GM18498 (cell line): ENCODE measurements around the gene TFAP2C.
"Not testable (repeated sequence)": the region's sequence is repeated elsewhere in the genome, so short reads cannot be mapped to it uniquely, and the experiment has no call there.

Experiments used
- ATAC-seq: cut with Tn5 transposase; IDR thresholded peaks from one replicate; pipeline ENCODE4 v1.9.1; 2021; ENCODE audit warnings: mild to moderate bottlenecking, moderate library complexity; ENCODE audit not compliant: unreplicated experiment

The TFAP2C gene

GRCh38 chr20:56614196-56614595 is 14.9 kb upstream of the TFAP2C start:
- no peak for ATAC-seq

DNA sequence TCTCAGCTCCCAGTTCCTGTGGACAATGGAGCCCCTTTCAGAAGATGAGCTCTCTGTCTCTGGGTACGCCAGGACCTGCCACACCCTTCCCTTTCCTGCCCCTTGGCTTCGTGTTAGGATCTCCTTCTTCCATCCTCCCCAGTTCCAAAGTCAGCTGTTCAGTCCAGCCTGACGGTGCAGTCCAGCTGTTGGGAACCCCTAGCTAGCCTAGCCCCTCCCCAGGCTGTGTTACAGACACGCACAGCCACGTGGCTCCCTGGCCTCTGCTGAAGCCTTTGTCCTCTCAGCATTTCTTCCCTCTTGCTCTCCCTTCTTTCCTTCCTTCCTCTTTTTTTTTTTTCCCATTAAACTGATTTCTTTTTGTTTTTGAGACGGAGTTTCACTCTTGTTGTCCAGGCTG is 12.4 kb upstream of the TFAP2C start:
- no peak for ATAC-seq

DNA sequence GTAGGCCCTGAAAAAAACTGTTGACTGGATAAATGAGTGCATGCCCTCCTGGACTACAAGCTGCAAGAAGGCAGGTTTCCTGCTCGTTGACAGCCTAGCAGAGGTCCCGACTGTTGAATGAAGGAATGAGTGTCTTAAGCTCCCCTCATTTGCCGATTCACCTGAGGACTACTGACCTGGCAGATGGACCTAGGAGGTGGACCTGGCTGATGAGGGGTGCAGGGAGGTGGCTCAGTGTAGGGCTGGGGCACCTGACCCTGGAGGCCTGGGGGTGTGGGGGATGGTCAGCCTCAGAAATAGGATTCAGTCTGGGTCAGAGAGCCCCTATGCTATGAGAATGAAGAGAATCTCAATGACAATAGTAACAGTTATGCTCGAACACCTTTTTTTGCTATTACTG is 11.6 kb upstream of the TFAP2C start:
- no peak for ATAC-seq

DNA sequence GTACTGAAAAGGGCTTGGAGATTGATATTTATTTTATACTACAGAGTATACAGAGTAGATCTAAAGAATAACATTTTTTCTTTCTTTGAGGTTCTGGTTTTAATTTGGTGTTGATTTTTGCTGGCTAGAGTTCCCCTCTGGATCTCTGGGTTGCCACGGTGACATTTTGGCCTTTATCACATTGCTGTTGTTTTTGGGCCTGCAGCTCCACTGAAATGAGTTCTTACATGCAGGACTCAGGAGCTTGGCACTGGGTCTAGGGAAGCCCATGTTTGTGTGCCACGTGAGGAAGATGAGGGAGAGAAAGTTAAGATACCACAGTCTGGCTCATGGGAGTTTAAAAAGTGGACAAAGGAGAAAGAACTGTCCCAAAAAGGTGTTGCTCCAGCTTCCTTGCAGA is 7.4 kb upstream of the TFAP2C start:
- ATAC-seq: no peak

DNA sequence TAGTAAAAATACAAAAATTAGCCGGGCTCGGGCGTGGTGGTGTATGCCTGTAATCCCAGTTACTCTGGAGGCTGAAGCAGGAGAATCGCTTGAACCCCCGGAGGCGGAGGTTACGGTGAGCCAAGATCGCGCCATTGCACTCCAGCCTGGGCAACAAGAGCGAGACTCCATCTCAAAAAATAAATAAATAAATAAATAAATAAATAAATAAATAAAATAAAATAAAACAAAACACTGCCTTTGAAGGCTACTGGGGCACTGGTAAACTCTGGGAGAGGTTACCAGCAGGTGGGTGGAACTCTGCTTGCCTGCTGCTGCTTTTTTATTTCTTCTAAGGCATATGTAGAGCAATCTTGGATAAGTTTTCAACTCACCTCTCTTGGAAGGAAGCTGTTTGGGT is 5.2 kb upstream of the TFAP2C start:
- not testable (repeated sequence) for ATAC-seq

- ATAC-seq: no peak
Observed at GRCh38 chr20:56624786-56625681, 4.1 kb upstream of the TFAP2C start.

- ATAC-seq: no peak
Observed at GRCh38 chr20:56625837-56626236, 3.3 kb upstream of the TFAP2C start.

GRCh38 chr20:56626367-56627121 is 2.6 kb upstream of the TFAP2C start:
- no peak for ATAC-seq

DNA sequence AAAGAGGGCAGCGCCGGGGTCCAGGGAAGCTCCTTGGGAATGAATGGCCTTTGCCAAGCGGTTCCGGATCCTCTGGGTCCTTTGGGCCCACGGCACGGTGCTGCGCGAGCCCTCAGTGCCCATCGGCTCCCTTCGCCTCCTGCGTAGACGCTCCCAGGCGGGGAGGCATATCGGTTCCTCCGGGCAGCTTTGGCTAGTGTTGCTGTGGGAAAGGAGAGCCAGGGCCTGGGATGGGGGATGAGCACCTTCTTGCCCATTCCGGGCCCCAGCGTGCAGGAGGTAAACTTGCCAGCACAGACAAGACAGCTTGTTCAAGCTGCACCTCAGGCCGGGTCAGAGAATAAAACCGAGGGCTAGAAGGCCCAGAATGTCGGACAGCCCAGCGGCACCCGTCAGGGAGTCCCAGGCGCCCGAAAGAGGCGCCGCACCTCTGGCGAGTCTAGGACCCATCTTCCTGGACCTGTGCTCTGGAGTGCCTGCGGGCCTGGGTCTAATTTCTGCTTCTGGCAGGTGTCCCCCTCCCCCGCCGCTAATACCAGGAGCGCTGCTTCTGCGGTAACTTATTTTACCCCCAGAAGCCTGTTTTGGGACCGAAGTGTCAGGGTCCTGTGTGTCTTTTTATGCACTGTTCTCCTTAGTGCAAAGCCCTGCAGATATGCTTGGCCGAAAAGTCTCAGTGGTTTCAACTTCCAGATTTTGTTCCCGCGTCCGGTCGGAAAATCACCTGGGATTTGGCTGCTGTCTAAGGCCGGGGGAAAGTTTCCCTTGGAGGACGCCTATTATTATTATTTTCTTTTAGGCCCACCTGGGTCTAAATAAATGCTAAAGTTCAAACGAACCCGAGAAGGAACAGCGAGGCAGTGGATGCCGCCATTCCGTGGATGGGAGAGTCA is 1.7 kb upstream of the TFAP2C start:
- no peak for ATAC-seq

DNA sequence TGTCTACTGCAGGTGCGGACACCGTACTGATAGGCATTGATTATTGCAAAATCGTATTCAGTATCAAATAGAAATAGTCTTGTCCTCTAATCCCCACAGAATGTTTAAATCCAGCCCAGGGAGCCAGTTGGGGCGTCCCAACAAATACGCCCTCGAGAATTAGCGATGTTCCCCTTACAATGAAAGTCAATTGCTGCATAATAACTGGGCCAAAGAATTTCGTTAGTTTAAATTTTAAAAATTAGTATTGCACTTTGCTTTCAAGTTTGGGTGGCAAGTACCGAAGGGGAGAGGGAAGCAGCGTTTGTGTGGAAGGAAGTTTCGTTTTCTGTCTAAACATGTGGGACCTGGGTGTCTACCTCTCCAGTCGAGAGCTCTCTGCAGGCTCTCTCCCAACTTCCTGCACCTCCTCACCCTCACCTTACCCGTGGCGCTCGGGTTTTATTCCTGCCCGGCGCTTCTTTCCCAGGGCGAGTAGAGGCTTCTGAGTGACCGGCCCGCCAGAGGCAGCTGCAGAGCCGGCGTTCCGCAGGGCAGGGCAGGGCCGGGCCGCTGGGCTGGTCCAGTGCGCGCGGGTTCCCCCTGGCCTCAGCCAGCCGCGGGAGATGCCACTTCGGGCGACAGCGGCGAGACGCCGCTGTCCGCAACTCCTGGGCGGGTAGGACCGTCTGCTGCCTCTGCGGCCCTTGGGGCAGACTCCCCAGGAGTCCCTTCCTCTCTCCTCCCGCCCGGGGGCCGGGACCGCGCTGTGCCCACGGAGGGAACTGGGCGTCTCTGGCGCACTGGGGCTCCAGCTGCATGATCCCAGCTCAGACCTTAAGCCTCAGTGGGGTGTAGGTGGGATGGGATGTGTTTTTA is 862 bp upstream of the TFAP2C start:
- no peak for ATAC-seq

DNA sequence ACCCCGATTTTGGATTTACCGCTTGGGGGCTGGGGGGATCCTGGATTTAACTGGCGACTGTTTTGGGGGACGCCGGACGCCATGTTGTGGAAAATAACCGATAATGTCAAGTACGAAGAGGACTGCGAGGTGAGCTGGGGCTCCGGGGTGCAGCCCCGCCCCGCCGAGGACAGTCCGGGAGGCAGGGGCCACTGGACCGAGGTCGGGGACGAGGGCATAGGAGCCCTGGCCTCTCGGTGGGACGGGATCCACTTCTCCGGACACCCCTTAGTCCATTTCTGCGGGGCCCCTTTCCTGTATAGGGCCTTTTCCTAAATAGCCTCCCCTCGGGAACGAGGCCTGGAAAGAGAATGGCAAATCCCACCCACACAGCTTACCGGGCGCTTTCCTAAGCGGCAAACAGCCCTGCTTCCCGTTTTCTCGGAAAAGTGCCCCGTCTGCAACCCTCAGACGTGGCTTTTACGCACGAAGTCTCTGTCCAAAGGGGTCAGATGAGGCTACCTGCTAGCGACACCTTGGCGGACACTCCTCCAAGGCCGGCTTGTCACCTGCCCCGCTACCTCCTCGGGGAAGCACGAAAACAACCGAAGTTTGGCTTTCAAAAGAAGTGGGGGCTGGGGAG is 469 bp downstream of the TFAP2C start:
- no peak for ATAC-seq

- no peak for ATAC-seq
Observed at GRCh38 chr20:56630086-56630493, 984 bp downstream of the TFAP2C start.

- no peak for ATAC-seq
Observed at GRCh38 chr20:56630506-56631317, 1.6 kb downstream of the TFAP2C start.

DNA sequence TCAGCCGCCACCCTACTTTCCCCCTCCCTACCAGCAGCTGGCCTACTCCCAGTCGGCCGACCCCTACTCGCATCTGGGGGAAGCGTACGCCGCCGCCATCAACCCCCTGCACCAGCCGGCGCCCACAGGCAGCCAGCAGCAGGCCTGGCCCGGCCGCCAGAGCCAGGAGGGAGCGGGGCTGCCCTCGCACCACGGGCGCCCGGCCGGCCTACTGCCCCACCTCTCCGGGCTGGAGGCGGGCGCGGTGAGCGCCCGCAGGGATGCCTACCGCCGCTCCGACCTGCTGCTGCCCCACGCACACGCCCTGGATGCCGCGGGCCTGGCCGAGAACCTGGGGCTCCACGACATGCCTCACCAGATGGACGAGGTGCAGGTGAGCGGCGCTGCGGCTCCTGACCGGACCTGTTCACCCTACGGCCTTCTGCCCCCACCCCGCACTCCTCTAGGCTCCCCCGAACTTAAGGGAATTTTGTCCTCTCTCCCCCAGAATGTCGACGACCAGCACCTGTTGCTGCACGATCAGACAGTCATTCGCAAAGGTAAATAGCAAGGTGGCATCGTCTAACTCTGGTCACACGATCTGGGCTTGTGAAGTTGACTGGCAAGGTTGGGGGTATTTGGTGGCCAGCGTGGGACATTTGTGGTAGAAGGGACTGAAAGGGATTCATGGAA is 2.3 kb downstream of the TFAP2C start:
- no peak for ATAC-seq

DNA sequence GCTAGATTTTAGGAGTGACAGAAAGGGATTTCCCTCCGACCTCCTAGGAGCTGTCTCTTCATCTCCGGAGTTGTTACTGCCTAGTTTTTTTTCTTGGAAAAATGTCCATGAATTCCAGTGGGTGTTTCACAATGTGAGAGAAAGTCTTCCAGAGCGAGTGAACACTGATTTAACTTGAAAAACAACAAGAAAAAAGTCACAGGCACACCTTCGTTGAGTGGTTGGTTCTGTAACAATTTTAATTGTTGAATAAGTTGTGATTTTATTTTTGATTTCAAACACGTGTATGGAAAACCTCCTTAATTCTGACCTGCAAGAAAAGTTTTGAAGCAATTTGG is 2.9 kb downstream of the TFAP2C start:
- no peak for ATAC-seq

- no peak for ATAC-seq
Observed at GRCh38 chr20:56634307-56634706, 5.2 kb downstream of the TFAP2C start.

DNA sequence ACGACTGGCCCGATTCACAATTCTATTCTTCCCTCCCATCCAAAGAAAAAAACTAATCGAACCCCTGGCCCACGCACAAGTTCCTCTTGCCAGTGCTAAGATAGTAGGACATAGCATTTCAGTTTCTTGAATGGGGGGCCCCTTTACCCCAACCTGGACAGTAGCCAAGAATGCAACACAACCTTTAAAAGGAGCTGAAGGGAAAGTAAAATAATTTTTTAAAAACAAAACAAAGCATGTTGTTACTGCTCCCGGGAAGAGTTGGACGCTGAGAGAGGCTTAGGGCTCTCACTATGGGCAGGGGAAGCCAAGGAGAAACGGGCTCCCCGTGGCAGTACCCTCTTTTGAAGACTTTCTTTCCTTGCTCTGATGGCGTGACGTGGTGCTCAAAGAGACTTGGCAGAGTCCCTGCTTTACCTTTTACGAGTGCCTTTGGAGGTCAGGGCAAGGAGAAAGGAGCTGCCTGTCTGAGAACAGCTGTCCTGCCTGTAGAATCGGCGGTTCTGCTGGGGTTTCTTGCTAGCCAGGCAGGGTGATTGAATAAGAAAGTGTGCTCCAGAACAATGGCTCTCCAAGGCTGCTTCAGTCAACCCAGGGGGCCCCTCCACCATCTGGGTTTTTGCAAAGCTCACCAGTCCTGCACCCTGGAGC is 5.8 kb downstream of the TFAP2C start:
- no peak for ATAC-seq

DNA sequence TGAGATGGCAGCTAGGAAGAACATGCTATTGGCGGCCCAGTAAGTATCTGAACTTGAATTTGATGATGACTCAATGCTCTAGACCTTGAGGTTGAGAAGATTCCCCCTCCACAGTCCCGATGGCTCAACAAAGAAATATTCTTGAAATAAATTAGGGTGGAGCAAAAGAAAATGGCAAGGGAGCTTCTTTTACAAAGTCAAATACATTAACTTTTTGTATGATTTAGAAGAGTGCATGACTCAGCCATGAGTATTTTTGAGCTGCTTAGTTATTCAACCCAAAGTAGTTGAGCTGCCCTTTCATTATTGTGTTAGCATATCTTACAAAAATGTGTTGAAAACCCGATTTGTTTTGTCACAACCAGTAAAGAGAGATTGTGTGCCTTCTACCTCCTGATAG is 7.6 kb downstream of the TFAP2C start:
- no peak for ATAC-seq
